Measurements from ENCODE around the gene CATSPERZ. TPM values are rescaled to one million over a fixed set of nuclear protein-coding genes. Genes with fewer than 3 reads are reported as not detected.

The CATSPERZ gene
- total and polyA plus RNA-seq, 2 of the 8 experiments (the other 6 are each of a cell fraction or from before 2014, with no cell fraction given) = 0.77 TPM; not detected in 1

- no peak overlapping the region for H3K4me3 ChIP-seq (ENCODE audit: extremely low read depth in 1 of 4, insufficient read depth in 2 of 4, low read depth in 3 of 4, low read length in 4 of 4)
- no peak overlapping the region for H4K8ac ChIP-seq (ENCODE audit: extremely low read depth, insufficient read depth, low read length)
- H3K79me2 ChIP-seq (ENCODE audit: control insufficient read depth in 1 of 2, insufficient read depth in 2 of 2, low read length in 2 of 2) = peaks cover 0 to 12% of the 10 kb centered on the region in 2 experiments; a peak in 2 of 4 replicates
- TF ChIP-seq POLR2A (IDR thresholded peaks at IDR 0.05; ENCODE audit: control extremely low read depth in 1 of 2, low read depth in 2 of 2, low read length in 2 of 2) (no peak), POU5F1 (IDR thresholded peaks at IDR 0.05; ENCODE audit: low read depth, low read length) (no peak), GTF2F1 (IDR thresholded peaks at IDR 0.05; ENCODE audit: borderline replicate concordance, low read depth, low read length) (no peak), MAX (IDR thresholded peaks at IDR 0.05) (no peak), EZH2 (IDR thresholded peaks at IDR 0.05; ENCODE audit: low read depth, low read length, severe bottlenecking) (no peak)
- POLR2A ChIA-PET (ENCODE audit: partially characterized antibody) = interaction anchor here (1.2 to 1.7 kb wide), 4 partner anchors 9 to 48 kb away, joined by 3 to 4 read pairs (median 3); no protein-coding TSS in a partner anchor
- no peak overlapping the region for H3K9ac ChIP-seq (replicated peaks in 1 of 4; ENCODE audit: extremely low read depth in 1 of 4, low read depth in 3 of 4, low read length in 3 of 4)
- no peak overlapping the region for H2BK120ac ChIP-seq (replicated peaks; ENCODE audit: low read depth, low read length)
- H2AK5ac ChIP-seq (ENCODE audit: low read depth, low read length) = no peak overlapping the region
- H3K4me1 ChIP-seq (replicated peaks in 1 of 4; ENCODE audit: control insufficient read depth in 3 of 4, insufficient read depth in 4 of 4, low read length in 3 of 4) = peaks cover 0 to 5% (median 2%) of the 10 kb centered on the region in 4 experiments; a peak in 4 of 7 replicates
- no peak overlapping the region for H2BK12ac ChIP-seq (ENCODE audit: low read depth, low read length)
- no peak overlapping the region for H2BK15ac ChIP-seq (ENCODE audit: low read length)
- H3K36me3 ChIP-seq (ENCODE audit: control insufficient read depth in 2 of 4, insufficient read depth in 4 of 4, low read length in 3 of 4) = peaks cover 0 to 16% (median 10%) of the 10 kb centered on the region in 4 experiments; a peak in 7 of 8 replicates
- no peak overlapping the region for H2AFZ ChIP-seq (ENCODE audit: low read length)
- CTCF ChIA-PET (ENCODE audit: partially characterized antibody) = interaction anchor here (1.2 to 20.8 kb wide), 5 partner anchors 9 to 338 kb away, joined by 3 to 614 read pairs (median 6); partner anchors contain the start of gene CCDC88B
- peaks cover 5% of the 10 kb centered on the region; the same call in 1 of the 2 replicates for H3K79me1 ChIP-seq (ENCODE audit: low read depth, low read length)
- 86% methylated on average over 10 of the region's 10 CpGs; no CpG with 5 or more reads in 1 of the 2 experiments for WGBS, 2 experiments (ENCODE audit: extremely low coverage in 1 of 2, insufficient coverage in 1 of 2, insufficient read length in 1 of 2, insufficient replicate concordance in 2 of 2, low coverage in 1 of 2, low lambda C conversion rate in 2 of 2, missing lambda C conversion rate in 1 of 2)
- H3K27me3 ChIP-seq (replicated peaks in 1 of 4; ENCODE audit: control insufficient read depth in 3 of 4, extremely low read depth in 1 of 4, insufficient read depth in 3 of 4, low read length in 3 of 4) = no peaks in the 10 kb centered on the region
- H2BK5ac ChIP-seq (ENCODE audit: low read depth, low read length) = 0 out of 2 replicates have a peak overlapping the region, but pooled peaks have one; percentile 44
- no peak for FAIRE-seq
- H3K4me2 ChIP-seq (ENCODE audit: insufficient read depth in 1 of 2, low read depth in 2 of 2, low read length in 2 of 2) = no peak overlapping the region
- H3K9me3 ChIP-seq (ENCODE audit: insufficient read depth in 2 of 2, low read depth in 1 of 2, low read length in 1 of 2) = no peaks in the 10 kb centered on the region
- H4K91ac ChIP-seq (replicated peaks; ENCODE audit: insufficient read length, low read length) = no peak overlapping the region
- no peak overlapping the region for H3K4ac ChIP-seq (replicated peaks; ENCODE audit: insufficient read length, low read depth, low read length)
- no peak overlapping the region for H3K56ac ChIP-seq (replicated peaks; ENCODE audit: insufficient read length, low read depth, low read length)
- no peak overlapping the region for H3K23ac ChIP-seq (ENCODE audit: insufficient read length)
- peaks cover 2% of the 10 kb centered on the region; the same call in 1 of the 2 replicates for H3K23me2 ChIP-seq (ENCODE audit: low read depth, low read length)
- DNase-seq (ENCODE audit: low read depth in 1 of 2, low spot score in 2 of 2) = no peak
- H2BK20ac ChIP-seq (ENCODE audit: low read length) = no peak overlapping the region
- H3K18ac ChIP-seq (ENCODE audit: extremely low read depth, low read length) = no peak overlapping the region
- no peak overlapping the region for H4K5ac ChIP-seq (ENCODE audit: insufficient read length, low read depth, low read length)
- H3K14ac ChIP-seq (ENCODE audit: insufficient read length) = no peak overlapping the region
- no peak overlapping the region for H3K27ac ChIP-seq (ENCODE audit: low read depth, low read length)
- H4K20me1 ChIP-seq (replicated peaks in 1 of 2; ENCODE audit: control insufficient read depth in 1 of 2, insufficient read depth in 2 of 2, low read length in 2 of 2) = peaks cover under 1 to 3% of the 10 kb centered on the region in 2 experiments
Observed at GRCh38 chr11:64312947-64313346, 12.8 kb downstream of the CATSPERZ start.
